DND-41 (cell line): ENCODE results near the gene BRCA1.

Source experiments
- EZH2 ChIP-seq: IDR thresholded peaks from 3 replicates; pipeline ENCODE4 v1.6.1; 2012; ENCODE audit warnings: borderline replicate concordance, low read depth, mild to moderate bottlenecking, moderate library complexity, low read length, inconsistent platforms; ENCODE audit not compliant: severe bottlenecking
- TF ChIP-seq, protein P1 (sequence below): IDR thresholded peaks from 2 replicates; pipeline ENCODE4 v1.5.1; 2012; ENCODE audit warnings: borderline replicate concordance, low read length, moderate library complexity, mild to moderate bottlenecking; ENCODE audit not compliant: poor library complexity, severe bottlenecking; ENCODE audit errors: extremely low read depth

DNA sequence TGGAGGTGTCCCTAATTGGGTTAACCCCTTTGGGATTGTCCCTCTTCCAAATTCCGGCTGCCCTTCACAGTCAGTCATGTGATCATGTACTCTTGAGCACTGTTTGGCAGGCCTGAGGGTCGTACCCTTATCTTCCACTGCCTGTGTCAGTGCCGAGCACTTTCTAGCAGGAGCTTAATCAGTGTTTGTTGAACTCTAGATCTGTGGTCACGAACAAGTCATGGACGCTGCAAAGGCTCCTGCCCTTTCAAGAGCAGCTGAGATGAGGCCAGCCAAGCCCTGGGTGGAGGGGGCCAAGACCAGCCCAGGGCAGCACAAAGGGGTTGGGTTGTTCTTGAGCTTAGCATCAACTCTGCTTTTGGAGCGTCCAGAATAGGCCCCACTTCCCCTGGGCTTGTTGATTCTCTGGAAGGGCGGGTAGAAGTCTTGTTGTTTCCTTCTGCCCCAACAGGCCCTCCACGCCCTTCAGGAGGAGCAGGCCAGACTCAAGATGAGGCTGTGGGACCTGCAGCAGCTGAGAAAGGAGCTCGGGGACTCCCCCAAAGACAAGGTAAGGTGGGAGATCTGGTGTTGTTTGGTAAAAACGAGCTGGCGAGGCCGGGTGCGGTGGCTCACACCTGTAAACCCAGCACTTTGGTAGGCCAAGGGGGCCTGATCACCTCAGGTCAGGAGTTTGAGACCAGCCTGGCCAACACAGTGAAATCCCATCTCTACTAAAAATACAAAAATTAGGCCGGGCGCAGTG is 113.3 kb downstream of the BRCA1 start:
- TF ChIP-seq, protein P1, sequence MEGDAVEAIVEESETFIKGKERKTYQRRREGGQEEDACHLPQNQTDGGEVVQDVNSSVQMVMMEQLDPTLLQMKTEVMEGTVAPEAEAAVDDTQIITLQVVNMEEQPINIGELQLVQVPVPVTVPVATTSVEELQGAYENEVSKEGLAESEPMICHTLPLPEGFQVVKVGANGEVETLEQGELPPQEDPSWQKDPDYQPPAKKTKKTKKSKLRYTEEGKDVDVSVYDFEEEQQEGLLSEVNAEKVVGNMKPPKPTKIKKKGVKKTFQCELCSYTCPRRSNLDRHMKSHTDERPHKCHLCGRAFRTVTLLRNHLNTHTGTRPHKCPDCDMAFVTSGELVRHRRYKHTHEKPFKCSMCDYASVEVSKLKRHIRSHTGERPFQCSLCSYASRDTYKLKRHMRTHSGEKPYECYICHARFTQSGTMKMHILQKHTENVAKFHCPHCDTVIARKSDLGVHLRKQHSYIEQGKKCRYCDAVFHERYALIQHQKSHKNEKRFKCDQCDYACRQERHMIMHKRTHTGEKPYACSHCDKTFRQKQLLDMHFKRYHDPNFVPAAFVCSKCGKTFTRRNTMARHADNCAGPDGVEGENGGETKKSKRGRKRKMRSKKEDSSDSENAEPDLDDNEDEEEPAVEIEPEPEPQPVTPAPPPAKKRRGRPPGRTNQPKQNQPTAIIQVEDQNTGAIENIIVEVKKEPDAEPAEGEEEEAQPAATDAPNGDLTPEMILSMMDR: no peak
- TF ChIP-seq EZH2: no peak
